ENCODE data around the gene PMEL. TPM values are rescaled to one million over a fixed set of nuclear protein-coding genes. Genes with fewer than 3 reads are reported as not detected.

PMEL gene
- total and polyA plus RNA-seq, 9 of the 15 experiments (the other 6 are each of a cell fraction or from before 2014, with no cell fraction given), result 0.36 to 2.0 (median 0.98) TPM

- Histone ChIP-seq H3K4me1 (replicated peaks in 1 of 2; ENCODE audit: control insufficient read depth in 2 of 2, insufficient read depth in 2 of 2, low read length in 2 of 2) (peaks cover 27 to 29% of the 10 kb centered on the region in 2 experiments; a peak in 4 of 5 replicates), H3K9ac (ENCODE audit: insufficient read depth in 1 of 2, low read depth in 2 of 2, low read length in 2 of 2) (peak overlapping the region; percentile 53 to 93; a peak in 2 of 4 replicates), H3K4me3 (peak overlapping the region; percentile 38), H2AFZ (ENCODE audit: low read depth, low read length) (peak overlapping the region; percentile 92), H3K27ac (ENCODE audit: extremely low read depth, low read depth, low read length) (no peak overlapping the region), H3K9me3 (replicated peaks; ENCODE audit: control insufficient read depth, insufficient read depth, low read depth, low read length) (no peaks in the 10 kb centered on the region), H3K36me3 (ENCODE audit: control insufficient read depth, insufficient read depth, low read length) (no peaks in the 10 kb centered on the region), H4K20me1 (replicated peaks; ENCODE audit: control insufficient read depth, insufficient read depth, low read length) (no peaks in the 10 kb centered on the region), H3K9me1 (ENCODE audit: control insufficient read depth, insufficient read depth, low read length) (no peaks in the 10 kb centered on the region), H3K79me2 (ENCODE audit: control insufficient read depth, insufficient read depth, low read length) (peaks cover 16% of the 10 kb centered on the region), H3K4me2 (ENCODE audit: insufficient read depth, low read length) (peak overlapping the region; percentile 87), H3K27me3 (ENCODE audit: control insufficient read depth in 2 of 2, insufficient read depth in 2 of 2, low read length in 2 of 2) (no peaks in the 10 kb centered on the region)
- DNase-seq (ENCODE audit: extremely low read depth in 1 of 4, low spot score in 3 of 4), result no peak
- CTCF ChIA-PET (ENCODE audit: low intra/inter-chr PET ratio), result no interaction called here
- no TSS peak for BruUV-seq (replicated peaks)
- 40% methylated on average over 4 of the region's 4 CpGs for WGBS (ENCODE audit: insufficient coverage, low coverage, missing lambda C conversion rate)
- intact Hi-C loops (cut with micrococcal nuclease), result no loop called here
- ATAC-seq, result no peak
- in situ Hi-C loops (cut with MboI), result no loop called here
- POLR2A ChIA-PET, result interaction anchor here (0.6 to 1.1 kb wide), 3 partner anchors 22 to 93 kb away, joined by 3 to 4 read pairs (median 3); no protein-coding TSS in a partner anchor
- TF ChIP-seq GTF2E2 (tag; IDR thresholded peaks at IDR 0.05), result no peak
- peak; percentile 42; the same call in 1 of the 2 replicates for TF ChIP-seq ELF4 (CRISPR knock-in tag; IDR thresholded peaks at IDR 0.05)
- TF ChIP-seq CTBP1 (IDR thresholded peaks at IDR 0.05; ENCODE audit: borderline replicate concordance), result 0 out of 2 replicates have a peak, but pooled peaks have one; percentile 19
- TF ChIP-seq HDAC1 (IDR thresholded peaks at IDR 0.05), result 0 out of 4 replicates have a peak, but pooled peaks of 1 of the 2 experiments have one; percentile 21
- no peak for FAIRE-seq
Observed at GRCh38 chr12:55932551-55932910, 33.3 kb downstream of the PMEL start.

- Histone ChIP-seq H3K27me3 (ENCODE audit: control insufficient read depth in 2 of 2, insufficient read depth in 2 of 2, low read length in 2 of 2) (no peaks in the 10 kb centered on the region), H3K9me1 (ENCODE audit: control insufficient read depth, insufficient read depth, low read length) (no peaks in the 10 kb centered on the region), H4K20me1 (replicated peaks; ENCODE audit: control insufficient read depth, insufficient read depth, low read length) (no peaks in the 10 kb centered on the region), H3K4me3 (peak overlapping the region; percentile 38), H3K4me2 (ENCODE audit: insufficient read depth, low read length) (peak overlapping the region; percentile 87), H3K27ac (ENCODE audit: extremely low read depth, low read depth, low read length) (peak overlapping the region; percentile 44), H3K4me1 (replicated peaks in 1 of 2; ENCODE audit: control insufficient read depth in 2 of 2, insufficient read depth in 2 of 2, low read length in 2 of 2) (peaks cover 29% of the 10 kb centered on the region in 2 experiments; a peak in 4 of 5 replicates), H3K9ac (ENCODE audit: insufficient read depth in 1 of 2, low read depth in 2 of 2, low read length in 2 of 2) (peak overlapping the region; percentile 53 to 93), H2AFZ (ENCODE audit: low read depth, low read length) (peak overlapping the region; percentile 92), H3K9me3 (replicated peaks; ENCODE audit: control insufficient read depth, insufficient read depth, low read depth, low read length) (no peaks in the 10 kb centered on the region), H3K36me3 (ENCODE audit: control insufficient read depth, insufficient read depth, low read length) (no peaks in the 10 kb centered on the region), H3K79me2 (ENCODE audit: control insufficient read depth, insufficient read depth, low read length) (peaks cover 22% of the 10 kb centered on the region)
- in situ Hi-C loops (cut with MboI), result no loop called here
- BruUV-seq (replicated peaks), result no TSS peak
- ATAC-seq (peak; percentile 25), DNase-seq (ENCODE audit: extremely low read depth in 1 of 4, low spot score in 3 of 4) (peak; percentile 58 to 69 (median 68)), FAIRE-seq (no peak)
- 22% methylated on average over 22 of the region's 60 CpGs for WGBS (ENCODE audit: insufficient coverage, low coverage, missing lambda C conversion rate)
- POLR2A ChIA-PET, result interaction anchor here (0.7 to 2.1 kb wide), 5 partner anchors 8 to 144 kb away, joined by 3 to 18 read pairs (median 3); partner anchors contain the start of gene DNAJC14
- CTCF ChIA-PET (ENCODE audit: low intra/inter-chr PET ratio), result no interaction called here
- intact Hi-C loops (cut with micrococcal nuclease), result no loop called here
- TF ChIP-seq ETV5 (CRISPR knock-in tag; IDR thresholded peaks at IDR 0.05; ENCODE audit: low read depth) (no peak), POLR2G (IDR thresholded peaks at IDR 0.05; ENCODE audit: low read depth, low read length) (peak; percentile 73), ZNF347 (CRISPR knock-in tag; IDR thresholded peaks at IDR 0.05; ENCODE audit: low read depth) (no peak), ZNF75A (CRISPR knock-in tag; IDR thresholded peaks at IDR 0.05) (no peak), HDAC6 (IDR thresholded peaks at IDR 0.05; ENCODE audit: low read depth, low read length) (no peak), BACH1 (tag; IDR thresholded peaks at IDR 0.05) (no peak), CREBBP (IDR thresholded peaks at IDR 0.05; ENCODE audit: low read depth, low read length) (no peak), SUPT5H (IDR thresholded peaks at IDR 0.05) (no peak), ATF7 (IDR thresholded peaks at IDR 0.05) (no peak), E2F3 (CRISPR knock-in tag; IDR thresholded peaks at IDR 0.05) (no peak), IRF2 (CRISPR knock-in tag; IDR thresholded peaks at IDR 0.05) (no peak), TCF3 (CRISPR knock-in tag; IDR thresholded peaks at IDR 0.05) (no peak), GTF2E2 (tag; IDR thresholded peaks at IDR 0.05) (no peak), MAZ (CRISPR knock-in tag; conservative IDR thresholded peaks at IDR 0.05 in 1 of 2, IDR thresholded peaks at IDR 0.05 in 1 of 2) (peak in 1 of 2 experiments; percentile 12; a peak in 1 of 4 replicates), RFX1 (IDR thresholded peaks at IDR 0.05) (no peak)
Observed at GRCh38 chr12:55931780-55932550, 33.9 kb downstream of the PMEL start.
